ENCODE results near the gene PCBP1.

Gene PCBP1

GRCh38 chr2:70086838-70087701, at the start of gene PCBP1:
Gene PCBP1, plus strand, starts transcription at chr2:70087477. Its CDS starts 267 bp downstream, at chr2:70087744.
- Histone ChIP-seq H3K27ac (ENCODE audit: low read depth, low read length) (peak within 1 kb of the TSS; percentile 88), H3K27me3 (ENCODE audit: control insufficient read depth, low read length) (no peaks in the 10 kb centered on the region), H3K4me2 (ENCODE audit: low read length) (peak within 1 kb of the TSS; percentile 99), H3K36me3 (ENCODE audit: control insufficient read depth, low read length) (peaks cover 61% of the 10 kb centered on the region), H3K4me1 (ENCODE audit: control insufficient read depth, low read length) (peaks cover 66% of the 10 kb centered on the region), H3K9me3 (ENCODE audit: control insufficient read depth, insufficient read depth, low read length) (no peaks in the 10 kb centered on the region), H3K79me2 (ENCODE audit: control insufficient read depth, low read length) (peaks cover 52% of the 10 kb centered on the region), H4K20me1 (ENCODE audit: control insufficient read depth, insufficient read depth, low read depth, low read length) (no peaks in the 10 kb centered on the region), H3K4me3 (ENCODE audit: low read length) (peak within 1 kb of the TSS; percentile 92), H3K9me2 (replicated peaks; ENCODE audit: control insufficient read depth, low read length) (no peaks in the 10 kb centered on the region), H3F3A (ENCODE audit: control insufficient read depth, insufficient read depth) (peaks cover 73% of the 10 kb centered on the region)
- no peak for TF ChIP-seq CTCF (IDR thresholded peaks at IDR 0.05; ENCODE audit: low read depth, low read length, poor library complexity, severe bottlenecking)
- TF ChIP-seq EZH2phosphoT487 (IDR thresholded peaks at IDR 0.05; ENCODE audit: borderline replicate concordance, low read length) = no peak

GRCh38 chr2:70039366-70039765, 47.9 kb upstream of the PCBP1 start:
- H3K4me3 ChIP-seq (ENCODE audit: low read length) = no peak overlapping the region
- no peaks in the 10 kb centered on the region for H3K36me3 ChIP-seq (ENCODE audit: control insufficient read depth, low read length)
- no peak overlapping the region for H3K4me2 ChIP-seq (ENCODE audit: low read length)
- H3K4me1 ChIP-seq (ENCODE audit: control insufficient read depth, low read length) = no peaks in the 10 kb centered on the region
- no peaks in the 10 kb centered on the region for H3K9me3 ChIP-seq (ENCODE audit: control insufficient read depth, insufficient read depth, low read length)
- H3K27ac ChIP-seq (ENCODE audit: low read depth, low read length) = no peak overlapping the region
- TF ChIP-seq EZH2phosphoT487 (IDR thresholded peaks at IDR 0.05; ENCODE audit: borderline replicate concordance, low read length) = no peak
- no peak for TF ChIP-seq CTCF (IDR thresholded peaks at IDR 0.05; ENCODE audit: low read depth, low read length, poor library complexity, severe bottlenecking)
- H3K79me2 ChIP-seq (ENCODE audit: control insufficient read depth, low read length) = no peaks in the 10 kb centered on the region
- H4K20me1 ChIP-seq (ENCODE audit: control insufficient read depth, insufficient read depth, low read depth, low read length) = no peaks in the 10 kb centered on the region
- no peaks in the 10 kb centered on the region for H3K9me2 ChIP-seq (replicated peaks; ENCODE audit: control insufficient read depth, low read length)
- no peaks in the 10 kb centered on the region for H3F3A ChIP-seq (ENCODE audit: control insufficient read depth, insufficient read depth)
- no peaks in the 10 kb centered on the region for H3K27me3 ChIP-seq (ENCODE audit: control insufficient read depth, low read length)

- Histone ChIP-seq H3K9me2 (replicated peaks; ENCODE audit: control insufficient read depth, low read length) (no peaks in the 10 kb centered on the region), H3K4me1 (ENCODE audit: control insufficient read depth, low read length) (no peaks in the 10 kb centered on the region), H3K79me2 (ENCODE audit: control insufficient read depth, low read length) (no peaks in the 10 kb centered on the region), H3K4me2 (ENCODE audit: low read length) (no peak overlapping the region), H3K27me3 (ENCODE audit: control insufficient read depth, low read length) (no peaks in the 10 kb centered on the region), H4K20me1 (ENCODE audit: control insufficient read depth, insufficient read depth, low read depth, low read length) (no peaks in the 10 kb centered on the region), H3K4me3 (ENCODE audit: low read length) (no peak overlapping the region), H3K9me3 (ENCODE audit: control insufficient read depth, insufficient read depth, low read length) (no peaks in the 10 kb centered on the region), H3F3A (ENCODE audit: control insufficient read depth, insufficient read depth) (no peaks in the 10 kb centered on the region), H3K36me3 (ENCODE audit: control insufficient read depth, low read length) (peaks cover 6% of the 10 kb centered on the region; the same call in 1 of the 2 replicates), H3K27ac (ENCODE audit: low read depth, low read length) (no peak overlapping the region)
- no peak for TF ChIP-seq CTCF (IDR thresholded peaks at IDR 0.05; ENCODE audit: low read depth, low read length, poor library complexity, severe bottlenecking)
- no peak for TF ChIP-seq EZH2phosphoT487 (IDR thresholded peaks at IDR 0.05; ENCODE audit: borderline replicate concordance, low read length)
Measured at GRCh38 chr2:70041663-70042062, 45.6 kb upstream of the PCBP1 start.

All from DOHH2 (cell line).